NCI-H128 (cell line): ENCODE results near the gene DKK2.

Source experiments
- DNase-seq: peaks from one replicate; lab custom pipeline; 2025; ENCODE audit not compliant: unreplicated experiment; lab: John Stamatoyannopoulos, UW

Gene DKK2, protein sequence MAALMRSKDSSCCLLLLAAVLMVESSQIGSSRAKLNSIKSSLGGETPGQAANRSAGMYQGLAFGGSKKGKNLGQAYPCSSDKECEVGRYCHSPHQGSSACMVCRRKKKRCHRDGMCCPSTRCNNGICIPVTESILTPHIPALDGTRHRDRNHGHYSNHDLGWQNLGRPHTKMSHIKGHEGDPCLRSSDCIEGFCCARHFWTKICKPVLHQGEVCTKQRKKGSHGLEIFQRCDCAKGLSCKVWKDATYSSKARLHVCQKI

DNA sequence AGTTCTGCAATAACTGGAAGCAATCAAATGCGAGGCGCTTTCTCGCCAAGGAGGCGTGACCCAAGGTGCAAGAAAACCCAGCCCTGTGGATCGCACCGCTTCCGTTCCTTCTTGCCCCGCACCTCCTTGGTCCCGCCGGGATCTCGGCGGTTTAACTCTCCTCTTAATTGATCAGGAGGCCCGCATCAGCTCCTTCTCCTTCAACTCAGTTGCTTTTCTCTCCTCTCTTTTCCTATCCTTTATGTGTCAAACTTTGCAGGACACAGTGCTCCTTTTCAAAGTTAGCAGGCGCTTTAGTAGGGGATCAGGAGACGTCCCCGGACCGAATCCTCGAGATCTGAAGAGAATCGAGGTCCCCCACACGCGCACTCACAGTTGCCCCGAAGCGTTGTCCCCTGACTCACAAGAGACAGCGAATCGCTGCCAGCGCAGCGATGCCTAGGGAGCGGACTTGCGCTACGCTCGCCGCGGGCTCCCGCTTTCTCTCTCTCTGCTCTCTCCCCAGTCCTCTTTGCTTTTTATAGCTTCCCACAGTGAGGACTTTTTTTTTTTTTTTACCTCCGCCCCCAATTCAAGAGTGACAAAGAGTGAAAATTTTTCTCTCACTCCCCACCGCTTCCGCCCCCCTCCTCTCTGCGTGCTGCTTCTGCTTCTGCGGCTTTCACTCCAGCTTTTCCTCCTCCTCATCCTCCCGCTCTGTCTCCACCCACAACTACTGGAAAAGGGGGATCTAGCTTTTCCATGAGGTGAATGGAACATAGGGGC, at the start of gene DKK2:
Gene DKK2 (minus strand): TSS at position 495 of the 765 bp plus-strand sequence. CDS start 722 bp downstream, outside the sequence.
- DNase-seq, result no peak

DNA sequence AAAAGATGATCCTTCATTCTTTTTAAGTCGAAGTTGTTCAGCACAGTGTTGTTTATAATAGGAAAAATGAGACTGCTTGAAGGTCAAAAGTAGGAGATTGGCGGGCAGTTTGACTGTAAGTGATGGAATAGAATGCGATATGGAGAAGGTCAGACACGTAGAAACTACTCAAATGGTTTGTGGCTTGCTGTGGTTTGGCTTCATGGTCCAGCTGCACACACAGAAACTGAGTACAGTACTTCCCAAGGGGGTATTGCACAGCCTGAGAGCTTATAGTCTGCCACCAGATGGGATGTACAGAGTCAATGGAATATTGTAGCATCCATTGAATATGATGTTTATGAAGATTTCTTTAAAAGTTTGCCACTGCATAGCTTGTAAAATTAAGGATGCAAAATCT, 41.1 kb upstream of the DKK2 start:
- DNase-seq, result no peak

DNA sequence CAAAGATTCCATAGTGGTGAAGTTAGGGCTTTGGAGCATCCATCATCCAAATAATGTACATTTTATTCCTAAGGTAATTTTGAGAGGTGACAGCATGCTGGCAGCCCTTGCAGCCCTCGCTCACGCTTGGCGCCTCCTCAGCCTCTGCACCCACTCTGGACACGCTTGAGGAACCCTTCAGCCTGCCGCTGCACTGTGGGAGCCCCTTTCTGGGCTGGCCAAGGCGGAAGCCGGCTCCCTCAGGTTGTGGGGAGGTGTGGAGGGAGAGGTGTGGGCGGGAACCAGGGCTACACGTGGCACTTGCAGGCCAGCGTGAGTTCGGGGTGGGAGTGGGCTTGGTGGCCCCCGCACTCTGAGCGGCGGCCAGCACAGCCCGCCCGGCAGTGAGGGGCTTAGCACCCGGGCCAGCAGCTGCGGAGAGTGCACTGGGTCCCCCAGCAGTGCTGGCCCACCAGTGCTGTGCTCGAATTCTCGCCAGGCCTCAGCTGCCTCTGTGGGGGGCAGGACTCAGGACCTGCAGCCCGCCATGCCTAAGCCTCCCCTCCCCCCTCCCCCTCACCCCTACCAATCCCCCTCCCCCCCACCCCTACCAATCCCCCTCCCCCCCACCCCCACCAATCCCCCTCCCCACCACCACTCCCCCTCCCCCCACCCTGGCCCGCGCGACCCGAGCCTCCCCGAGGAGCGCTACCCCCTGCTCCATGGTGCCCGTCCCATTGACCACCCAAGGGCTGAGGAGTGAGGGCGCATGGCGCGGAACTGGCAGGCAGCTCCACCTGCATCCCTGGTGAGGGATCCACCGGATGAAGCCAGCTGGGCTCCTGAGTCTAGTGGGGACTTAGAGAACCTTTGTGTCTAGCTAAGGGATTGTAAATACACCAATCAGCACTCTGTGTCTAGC, 37.0 kb upstream of the DKK2 start:
- DNase-seq, result no peak

DNA sequence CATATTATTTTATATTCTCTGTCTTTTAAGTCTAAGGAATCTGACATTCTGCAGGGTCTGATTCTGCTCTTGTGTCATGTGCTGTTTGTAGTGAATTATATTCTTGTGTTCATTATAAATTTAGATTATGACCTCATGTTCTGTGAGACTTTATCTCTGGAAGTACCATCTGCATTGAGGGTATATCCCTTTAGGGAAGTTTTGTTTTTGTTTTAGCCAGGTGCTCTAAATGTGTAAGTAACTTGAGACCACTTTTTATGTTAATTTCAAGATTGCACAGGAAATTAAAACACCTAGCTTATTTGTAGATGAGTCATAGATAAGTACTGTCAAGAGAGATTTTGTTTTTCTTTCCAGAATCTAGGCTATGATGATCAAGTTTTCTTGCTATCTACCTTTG, 35.0 kb upstream of the DKK2 start:
- DNase-seq, result no peak

DNA sequence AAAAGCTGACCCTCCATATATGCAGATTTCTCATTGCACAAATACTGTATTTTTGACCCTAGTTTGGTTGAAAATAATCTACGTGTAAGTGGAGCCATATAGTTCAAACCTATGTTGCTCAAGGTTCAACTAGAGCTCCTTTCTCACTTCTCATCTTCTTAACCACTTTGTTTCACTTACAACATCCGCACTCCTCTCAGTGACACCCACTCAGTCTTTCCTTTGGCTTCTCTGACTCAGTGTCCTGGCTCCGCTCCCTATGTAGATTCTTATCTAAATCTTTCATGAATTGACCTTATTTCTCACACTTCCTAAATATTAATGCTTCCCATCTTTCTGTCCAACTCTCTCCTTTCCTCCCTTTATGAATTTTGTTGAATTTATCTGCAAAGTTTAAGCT, 32.9 kb upstream of the DKK2 start:
- DNase-seq, result no peak

DNA sequence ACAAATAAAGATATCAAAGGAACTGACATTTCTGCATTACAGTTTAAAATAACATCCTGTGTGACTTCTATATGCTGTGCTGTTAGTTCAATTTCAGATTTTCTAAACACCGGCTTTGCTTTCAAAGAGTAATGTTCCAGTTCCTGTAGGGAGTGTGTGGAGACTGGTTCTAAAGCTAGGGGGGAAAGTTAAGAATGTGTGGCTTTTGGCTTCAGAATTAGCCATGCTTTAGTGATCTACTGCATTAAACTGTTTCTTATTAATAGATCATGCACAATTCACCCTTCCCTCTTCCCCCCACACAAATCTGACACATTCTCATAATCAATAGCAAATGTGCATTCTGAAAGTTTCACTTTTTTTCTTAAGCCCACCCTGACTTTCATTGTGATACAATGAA, 32.0 kb upstream of the DKK2 start:
- no peak for DNase-seq

DNA sequence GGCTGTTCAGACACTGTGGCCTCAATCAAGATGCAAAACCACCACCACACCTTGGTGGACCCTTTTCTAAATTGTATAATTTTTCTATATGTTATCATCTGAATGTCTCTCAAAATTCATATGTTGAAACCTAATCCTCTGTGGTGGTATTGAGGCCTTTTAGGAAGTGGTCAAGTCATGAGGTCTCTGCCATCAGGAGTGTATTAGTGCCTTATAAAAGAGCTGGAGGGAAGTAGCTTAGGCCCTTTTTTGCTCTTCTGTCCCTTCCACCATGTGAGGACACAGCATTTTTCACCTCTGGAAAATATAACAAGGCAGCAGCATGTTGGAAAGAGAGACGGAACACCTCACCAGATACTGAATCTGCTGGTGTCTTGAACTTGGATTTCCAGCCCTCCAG, 30.5 kb upstream of the DKK2 start:
- no peak for DNase-seq

DNA sequence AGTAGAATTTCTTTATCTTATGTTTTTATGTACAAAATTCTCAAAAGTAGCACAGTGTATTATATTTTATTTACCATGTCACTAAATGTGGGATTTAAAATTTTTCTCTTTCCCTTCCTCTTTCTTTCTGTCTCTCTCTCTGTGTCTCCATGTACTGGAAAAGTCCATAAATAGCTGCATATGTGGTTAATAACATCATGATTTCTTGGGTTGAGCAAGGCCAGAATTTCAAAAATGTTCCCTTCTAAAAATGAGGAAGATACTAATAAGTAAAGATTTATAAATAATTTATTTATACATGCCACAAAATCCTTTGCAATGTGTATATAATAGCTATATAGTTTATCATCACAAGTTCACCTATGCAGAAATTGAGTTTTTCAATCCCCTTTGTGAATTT, 29.1 kb upstream of the DKK2 start:
- no peak for DNase-seq

DNA sequence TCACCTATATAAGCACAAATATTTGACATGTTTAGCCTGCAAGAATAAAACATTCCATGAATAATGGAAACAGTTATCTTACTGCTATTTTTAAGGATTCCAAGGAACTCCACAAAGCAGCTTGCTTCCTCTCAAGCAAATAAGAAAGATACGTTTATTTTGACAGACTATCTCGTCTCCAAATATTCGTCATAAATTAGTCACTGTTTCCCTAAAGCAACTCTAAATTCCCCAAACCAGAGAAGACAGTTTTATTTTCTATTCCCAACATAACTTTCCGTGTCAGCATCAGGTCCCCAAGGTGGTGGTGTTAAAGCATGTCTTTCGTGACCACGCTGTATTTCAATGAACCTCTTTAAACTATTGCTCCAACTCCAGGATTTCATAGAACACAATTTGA, 24.3 kb upstream of the DKK2 start:
- DNase-seq, result no peak

DNA sequence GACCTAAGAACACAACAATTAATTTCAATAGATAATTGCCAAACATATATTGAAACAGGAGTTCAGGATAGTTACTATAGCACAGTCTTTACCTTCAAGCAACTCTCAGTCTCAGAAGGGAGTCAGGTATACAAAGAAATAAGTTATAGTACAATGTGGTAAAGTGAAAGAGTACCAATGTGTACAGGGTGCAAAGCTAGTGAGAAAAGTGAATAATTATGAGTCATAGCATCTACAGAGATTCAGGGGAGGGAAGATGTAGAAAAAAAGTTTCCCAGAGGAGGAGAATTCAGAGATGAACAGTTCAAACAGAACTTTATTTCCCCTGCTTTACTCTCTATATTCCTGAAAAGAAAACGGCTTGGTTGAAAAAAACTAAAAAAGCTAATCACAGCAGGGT, 22.7 kb upstream of the DKK2 start:
- no peak for DNase-seq

DNA sequence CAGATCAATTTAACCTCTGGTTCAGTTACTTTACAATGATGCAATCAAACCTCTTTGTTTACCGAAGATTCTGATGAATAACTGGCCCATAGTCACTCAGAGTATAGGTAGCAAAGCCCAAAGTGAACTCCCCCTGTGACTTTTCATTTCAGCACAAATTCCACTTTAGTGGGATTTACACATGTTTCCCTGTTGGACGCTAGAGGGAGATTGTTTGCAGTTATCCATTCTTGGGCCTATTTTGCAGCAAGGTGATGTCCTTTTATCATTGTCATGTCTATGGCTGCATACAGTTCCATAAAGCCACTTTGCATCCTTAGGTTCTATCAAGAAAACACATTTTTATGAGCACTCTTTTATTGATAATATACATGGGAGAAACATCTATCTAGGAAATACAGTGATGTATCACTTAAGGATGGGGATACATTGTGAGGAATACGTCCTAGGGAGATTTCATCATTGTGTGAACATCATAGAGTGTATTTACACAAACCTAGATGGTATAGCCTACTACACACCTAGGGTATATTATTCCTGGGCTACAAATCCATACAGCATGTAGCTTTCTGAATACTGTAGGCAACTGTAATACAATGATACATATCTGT, 14.5 kb upstream of the DKK2 start:
- no peak for DNase-seq

DNA sequence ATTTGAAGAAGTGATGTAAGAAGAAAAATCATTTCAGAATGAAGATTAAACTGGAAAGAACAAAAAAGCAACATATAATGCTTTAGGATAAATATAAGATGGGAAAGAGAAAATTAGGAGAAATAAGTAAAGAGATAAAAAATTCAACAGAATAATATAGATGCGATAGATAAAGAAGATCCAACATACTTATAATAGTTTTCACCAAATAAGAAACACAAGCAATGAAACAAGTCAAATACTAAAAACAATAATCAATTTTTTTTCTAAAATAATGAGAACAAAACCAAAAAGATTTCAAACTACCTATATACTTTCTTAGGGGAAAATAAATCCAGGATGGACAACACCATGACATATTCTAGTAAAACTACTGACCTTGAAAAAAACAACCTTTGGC, 10.1 kb upstream of the DKK2 start:
- DNase-seq, result no peak

DNA sequence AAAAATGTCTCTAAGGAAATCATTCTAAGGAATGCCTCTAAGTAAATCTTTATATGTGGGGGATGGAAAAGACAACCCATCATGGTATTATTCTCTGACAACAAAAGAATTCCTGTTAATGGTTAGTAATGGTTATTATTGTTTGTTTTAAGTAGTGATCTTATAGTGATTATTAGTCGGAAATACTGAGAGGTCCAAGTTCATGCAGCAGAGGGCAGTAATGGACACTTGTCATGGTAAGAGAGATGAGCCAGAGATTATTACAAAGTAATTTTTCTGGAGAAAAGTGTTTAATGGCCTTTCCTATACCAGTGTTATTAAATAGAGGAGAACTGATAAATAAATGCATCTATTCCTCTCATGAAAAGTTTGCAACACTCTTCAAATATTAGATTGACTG, 8.1 kb upstream of the DKK2 start:
- DNase-seq, result no peak

DNA sequence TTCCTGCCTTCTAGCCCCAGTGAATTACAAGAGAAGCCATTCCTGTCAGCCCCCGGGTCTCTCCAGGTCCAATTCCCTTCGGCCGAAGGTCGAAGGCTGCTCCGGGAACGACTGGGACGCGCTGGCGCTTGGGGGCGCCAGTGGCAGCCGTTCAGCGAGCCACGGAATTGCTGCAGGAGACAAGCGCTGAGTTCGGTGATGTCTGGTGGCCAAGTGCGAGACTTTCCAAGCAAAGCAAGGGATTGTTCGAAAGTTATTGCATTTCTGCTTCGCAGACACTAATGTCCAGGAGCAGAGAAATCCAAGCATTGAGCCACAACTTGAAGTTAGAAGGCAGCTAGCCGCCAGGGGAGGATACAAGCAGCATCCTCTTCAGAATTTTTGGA, 1.1 kb upstream of the DKK2 start:
- no peak for DNase-seq

DNA sequence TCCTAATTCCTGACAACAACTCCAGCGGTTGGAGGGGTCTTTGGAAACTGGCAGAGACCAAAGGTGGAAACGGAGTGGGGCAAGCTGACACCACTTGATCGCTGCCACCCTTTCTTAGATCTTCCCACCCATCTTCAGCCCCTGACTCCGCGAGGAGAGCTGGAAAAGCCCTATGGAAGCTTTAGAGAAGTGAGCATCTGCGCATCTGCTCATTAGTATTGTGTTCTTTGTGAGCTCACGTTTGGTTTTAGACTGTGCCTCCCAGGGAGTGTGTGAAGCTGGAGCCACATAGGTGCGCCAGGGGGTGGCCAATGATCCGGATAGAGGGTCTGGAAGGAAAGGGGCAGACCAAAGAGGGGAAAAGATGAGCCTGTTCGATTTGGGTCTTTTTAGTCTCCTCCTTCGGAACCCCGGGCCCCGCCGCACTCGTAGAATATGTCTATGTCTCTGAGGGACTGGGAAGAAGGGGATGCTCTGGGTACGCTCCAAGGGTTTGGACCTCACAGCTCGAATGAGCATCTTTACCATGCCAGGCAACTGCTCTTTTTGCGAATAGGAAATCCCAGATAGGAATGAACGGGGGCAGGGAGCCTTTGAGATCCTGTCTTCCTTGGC, 578 bp upstream of the DKK2 start:
- DNase-seq, result no peak

DNA sequence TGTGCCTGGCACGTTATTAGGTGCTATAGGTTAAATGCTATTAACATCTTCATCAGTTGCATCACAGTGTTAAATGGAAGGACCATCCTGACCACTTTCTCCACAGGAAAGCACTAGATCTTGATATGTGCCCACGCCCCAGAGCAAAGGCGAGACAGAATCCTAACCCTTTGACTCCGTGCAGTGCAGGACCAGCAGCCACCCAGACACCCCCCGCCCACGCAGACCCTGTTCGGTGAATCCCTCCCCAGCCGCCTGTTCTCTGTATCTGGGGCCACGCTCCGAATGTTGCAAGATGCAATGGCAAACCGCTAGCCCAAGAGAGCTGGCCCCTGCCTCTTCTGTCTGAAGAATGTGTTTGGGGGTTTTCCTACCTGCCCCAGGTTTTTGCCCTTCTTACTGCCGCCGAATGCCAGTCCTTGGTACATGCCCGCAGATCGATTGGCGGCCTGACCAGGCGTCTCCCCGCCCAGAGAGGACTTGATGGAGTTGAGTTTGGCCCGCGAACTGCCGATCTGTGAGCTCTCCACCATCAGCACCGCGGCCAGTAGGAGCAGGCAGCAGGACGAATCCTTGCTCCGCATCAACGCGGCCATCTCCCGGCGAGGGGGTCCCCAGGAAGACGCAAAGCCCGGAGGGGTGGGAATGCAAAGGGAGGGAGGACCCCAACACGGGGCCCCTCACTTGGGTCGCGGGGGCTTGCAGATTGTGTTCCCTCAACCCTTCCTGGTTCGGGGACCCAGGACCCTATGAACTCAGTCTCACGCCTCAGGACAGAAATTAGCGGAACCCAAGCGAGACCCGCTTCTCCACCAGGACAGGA, 906 bp downstream of the DKK2 start:
- no peak for DNase-seq

DNA sequence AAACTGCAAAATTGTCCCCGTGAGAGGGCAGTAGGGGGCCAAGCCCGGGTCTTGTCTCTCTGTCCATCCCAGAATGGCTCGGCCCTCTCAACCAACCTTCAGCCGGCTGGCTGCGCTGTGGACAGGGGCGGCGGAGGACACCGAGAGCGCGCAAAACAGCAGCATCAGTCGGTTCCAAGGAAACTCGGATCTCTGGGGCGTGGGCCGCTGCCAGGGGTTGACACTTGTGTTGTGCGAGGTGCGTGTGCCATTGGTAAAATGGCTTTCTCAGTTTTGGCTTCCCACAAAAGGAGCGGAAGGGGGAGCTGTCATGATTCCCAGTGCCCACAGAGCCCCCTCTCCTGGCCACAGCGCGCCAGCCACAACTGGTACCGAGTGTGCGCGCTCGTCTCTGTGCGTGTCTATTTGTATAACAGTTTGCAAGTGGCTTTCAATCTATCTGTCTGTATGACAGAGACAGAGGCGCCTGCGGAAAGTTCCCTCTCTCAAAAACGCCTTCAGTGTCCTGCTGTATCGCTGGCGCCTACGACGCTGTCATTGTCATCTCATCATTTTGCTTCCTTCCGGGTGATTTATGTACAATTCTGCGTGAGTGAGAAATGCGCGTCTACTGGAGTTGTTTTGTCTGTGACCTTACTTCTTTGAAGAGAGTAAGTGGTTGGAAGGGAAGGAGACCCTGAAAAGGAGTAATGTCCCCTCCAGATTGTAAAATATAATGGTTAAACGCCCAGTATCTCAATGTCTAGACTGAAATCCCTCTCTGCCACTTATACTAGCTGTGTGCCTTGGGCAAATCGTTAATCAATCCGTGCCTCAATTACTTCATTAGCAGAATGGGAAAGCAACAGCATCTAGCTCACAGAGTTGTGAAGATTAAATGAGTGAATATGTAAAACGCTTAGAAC, 1.8 kb downstream of the DKK2 start:
- DNase-seq, result no peak

DNA sequence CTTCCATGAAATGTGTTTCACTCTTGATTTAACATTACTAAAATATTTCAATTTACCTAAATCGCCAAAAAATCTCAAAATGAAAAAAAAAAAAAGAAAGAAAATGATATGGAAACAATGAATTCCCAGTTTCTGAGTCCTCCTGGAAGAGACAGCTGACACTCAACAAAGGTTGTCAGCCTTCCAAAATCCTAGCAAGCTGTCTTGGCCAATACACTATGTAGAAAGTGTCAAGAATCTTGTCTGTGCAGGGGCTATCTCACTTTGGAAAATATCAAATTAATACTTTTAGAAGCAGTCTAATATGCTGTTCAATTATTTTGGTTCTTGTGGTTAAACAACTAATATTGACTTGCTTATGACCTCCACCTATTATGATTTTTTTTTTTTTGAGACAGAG, 8.7 kb downstream of the DKK2 start:
- DNase-seq, result no peak

DNA sequence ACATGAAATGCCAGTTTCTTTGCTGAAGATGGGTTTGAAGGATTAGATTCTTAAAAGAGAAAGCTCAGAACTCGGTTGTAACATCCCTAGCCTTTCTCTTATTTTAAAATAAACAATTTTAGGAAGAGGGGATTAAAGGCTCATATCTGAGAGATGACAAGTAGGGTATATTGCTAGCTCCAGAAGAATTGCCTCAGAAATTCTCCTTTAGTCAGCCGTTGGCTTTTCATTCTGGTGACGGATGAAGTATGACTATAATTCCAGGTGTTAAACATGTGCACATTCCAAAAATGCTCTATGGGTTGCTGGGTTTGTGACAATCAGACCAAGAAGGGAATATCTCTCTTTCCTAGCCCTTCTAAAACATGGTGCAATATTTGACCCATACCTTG, 17.8 kb downstream of the DKK2 start:
- DNase-seq, result no peak
